ENCODE measurements around the gene PFKFB4.
"Not testable (repeated sequence)": the region's sequence is repeated elsewhere in the genome, so short reads cannot be mapped to it uniquely, and the experiment has no call there.

PFKFB4 gene

DNA sequence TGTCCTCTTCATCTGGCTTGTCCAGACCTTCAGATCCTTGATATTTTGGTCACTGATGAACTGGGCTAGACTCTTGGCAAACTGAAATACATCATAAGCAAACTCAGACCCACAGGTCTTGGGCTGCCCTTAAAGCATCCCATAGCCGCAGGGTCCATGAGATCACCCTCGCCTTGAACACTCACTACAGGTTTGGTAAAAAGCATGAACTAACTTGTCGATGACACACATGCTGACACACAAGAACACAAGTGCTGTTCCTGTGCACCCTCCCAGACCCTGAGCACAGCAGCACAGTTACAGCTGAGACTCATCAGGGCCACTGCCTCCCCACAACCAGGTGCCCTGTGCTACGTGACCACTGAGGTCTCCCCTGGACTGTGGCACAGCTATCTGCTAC is 21.0 kb downstream of the PFKFB4 start:
- DNase-seq: no peak
- H3K4me2 ChIP-seq (ENCODE audit: low read length): no peak overlapping the region
- no peaks in the 10 kb centered on the region for H3K27me3 ChIP-seq (ENCODE audit: insufficient read depth, low read length)
- no peak overlapping the region for H3K23ac ChIP-seq (ENCODE audit: low read length)
- H2BK120ac ChIP-seq (ENCODE audit: insufficient read depth, low read length, poor library complexity): no peak overlapping the region
- H4K91ac ChIP-seq (ENCODE audit: low read depth, low read length): no peak overlapping the region
- WGBS (ENCODE audit: extremely low coverage, insufficient coverage, insufficient read length): no CpG with 5 or more reads among the region's 4 CpGs
- no peak overlapping the region for H3K27ac ChIP-seq (ENCODE audit: low read depth, low read length)
- H3K4me3 ChIP-seq (ENCODE audit: low read depth, low read length): no peak overlapping the region
- H4K12ac ChIP-seq (ENCODE audit: low read depth, low read length): no peak overlapping the region
- peaks cover 44 to 53% of the 10 kb centered on the region in 2 experiments for H3K36me3 ChIP-seq (ENCODE audit: control insufficient read depth in 1 of 2, insufficient read depth in 2 of 2, low read length in 2 of 2)
- no peak overlapping the region for H2BK12ac ChIP-seq (ENCODE audit: low read length)
- H3K9me3 ChIP-seq (ENCODE audit: insufficient read depth, low read depth, low read length): no peaks in the 10 kb centered on the region
- H3K14ac ChIP-seq (ENCODE audit: low read length): no peak overlapping the region
- no peak overlapping the region for H2BK5ac ChIP-seq (ENCODE audit: low read depth, low read length, poor library complexity)
- H3K4me1 ChIP-seq (ENCODE audit: control insufficient read depth in 1 of 2, insufficient read depth in 2 of 2, low read length in 2 of 2): no peaks in the 10 kb centered on the region
- no peak overlapping the region for H2AFZ ChIP-seq (ENCODE audit: insufficient read depth, low read length, poor library complexity)
- no peak overlapping the region for H3K4ac ChIP-seq (ENCODE audit: low read depth, low read length)
- H3K79me2 ChIP-seq (ENCODE audit: control insufficient read depth, insufficient read depth, low read length, poor library complexity): no peaks in the 10 kb centered on the region
- no peak overlapping the region for H3K9ac ChIP-seq (ENCODE audit: low read length)
- no peak overlapping the region for H4K8ac ChIP-seq (ENCODE audit: low read depth, low read length)
- no peak overlapping the region for H2AK5ac ChIP-seq (ENCODE audit: low read length)
- no peak overlapping the region for H3K18ac ChIP-seq (ENCODE audit: low read length)
- H3K79me1 ChIP-seq (ENCODE audit: low read length): no peaks in the 10 kb centered on the region

DNA sequence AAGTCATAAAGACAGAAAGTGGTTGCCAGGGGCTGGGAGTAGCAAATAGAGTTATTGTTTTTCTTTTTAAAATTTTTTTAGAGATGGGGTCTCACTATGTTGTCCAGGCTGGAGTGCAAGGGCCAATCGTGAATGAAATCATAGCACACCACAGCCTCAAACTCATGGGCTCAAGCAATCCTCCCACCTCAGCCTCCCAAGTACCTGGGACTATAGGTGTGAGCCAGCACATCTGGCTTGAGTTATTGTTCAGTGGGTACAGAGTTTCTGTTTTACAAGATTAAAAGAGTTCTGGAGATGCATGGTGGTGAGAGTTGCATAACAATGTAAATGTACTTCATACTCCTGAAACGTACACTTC is 23.6 kb downstream of the PFKFB4 start:
- Histone ChIP-seq H3K36me3 (ENCODE audit: control insufficient read depth in 1 of 2, insufficient read depth in 2 of 2, low read length in 2 of 2) (peaks cover 27 to 37% of the 10 kb centered on the region in 2 experiments), H2BK5ac (ENCODE audit: low read depth, low read length, poor library complexity) (no peak overlapping the region), H3K14ac (ENCODE audit: low read length) (no peak overlapping the region), H2BK12ac (ENCODE audit: low read length) (no peak overlapping the region), H2BK120ac (ENCODE audit: insufficient read depth, low read length, poor library complexity) (no peak overlapping the region), H4K12ac (ENCODE audit: low read depth, low read length) (no peak overlapping the region), H4K8ac (ENCODE audit: low read depth, low read length) (no peak overlapping the region), H3K27me3 (ENCODE audit: insufficient read depth, low read length) (no peaks in the 10 kb centered on the region), H3K23ac (ENCODE audit: low read length) (no peak overlapping the region), H3K4me3 (ENCODE audit: low read depth, low read length) (no peak overlapping the region), H4K91ac (ENCODE audit: low read depth, low read length) (no peak overlapping the region), H2AFZ (ENCODE audit: insufficient read depth, low read length, poor library complexity) (no peak overlapping the region), H3K4me1 (ENCODE audit: control insufficient read depth in 1 of 2, insufficient read depth in 2 of 2, low read length in 2 of 2) (no peaks in the 10 kb centered on the region), H3K4me2 (ENCODE audit: low read length) (no peak overlapping the region), H3K9me3 (ENCODE audit: insufficient read depth, low read depth, low read length) (no peaks in the 10 kb centered on the region), H3K79me1 (ENCODE audit: low read length) (no peaks in the 10 kb centered on the region), H2AK5ac (ENCODE audit: low read length) (no peak overlapping the region), H3K27ac (ENCODE audit: low read depth, low read length) (no peak overlapping the region), H3K4ac (ENCODE audit: low read depth, low read length) (no peak overlapping the region), H3K79me2 (ENCODE audit: control insufficient read depth, insufficient read depth, low read length, poor library complexity) (no peaks in the 10 kb centered on the region), H3K9ac (ENCODE audit: low read length) (no peak overlapping the region), H3K18ac (ENCODE audit: low read length) (no peak overlapping the region)
- DNase-seq: no peak
- WGBS (ENCODE audit: extremely low coverage, insufficient coverage, insufficient read length): no CpG with 5 or more reads among the region's 2 CpGs

DNA sequence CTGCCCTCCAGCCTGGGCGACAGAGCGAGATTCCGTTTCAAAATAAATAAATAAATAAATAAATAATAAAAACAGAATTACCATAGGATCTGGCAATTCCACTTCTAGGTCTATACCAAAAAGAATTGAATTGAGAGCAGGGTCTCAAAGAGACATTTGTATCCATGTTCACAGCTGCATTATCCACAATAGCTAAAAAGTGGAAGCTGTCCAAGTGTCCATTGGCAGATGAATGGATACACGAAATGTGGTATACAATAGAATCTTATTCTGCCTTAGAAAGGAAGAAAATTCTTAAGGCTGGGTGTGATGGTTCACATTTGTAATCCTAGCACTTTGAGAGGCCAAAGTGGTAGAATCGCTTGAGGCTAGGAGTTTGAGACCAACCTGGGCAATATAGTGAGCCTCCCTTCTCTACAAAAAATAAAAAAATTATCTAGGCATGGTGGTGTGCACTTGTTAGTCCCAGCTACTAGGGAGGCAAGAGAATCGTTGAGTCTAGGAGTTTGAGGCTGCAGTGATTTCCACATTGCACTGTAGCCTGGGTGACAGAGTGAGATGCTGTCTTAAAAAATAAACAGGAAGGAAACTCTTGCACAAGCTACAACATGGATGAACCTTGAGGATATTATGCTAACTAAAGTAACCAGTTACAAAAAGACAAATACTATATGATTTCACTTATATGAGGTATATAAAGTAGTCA is 24.2 kb downstream of the PFKFB4 start:
- DNase-seq: no peak
- Histone ChIP-seq H3K79me2 (ENCODE audit: control insufficient read depth, insufficient read depth, low read length, poor library complexity) (no peaks in the 10 kb centered on the region), H3K9me3 (ENCODE audit: insufficient read depth, low read depth, low read length) (no peaks in the 10 kb centered on the region), H2BK120ac (ENCODE audit: insufficient read depth, low read length, poor library complexity) (no peak overlapping the region), H3K18ac (ENCODE audit: low read length) (no peak overlapping the region), H4K8ac (ENCODE audit: low read depth, low read length) (no peak overlapping the region), H2AFZ (ENCODE audit: insufficient read depth, low read length, poor library complexity) (no peak overlapping the region), H3K79me1 (ENCODE audit: low read length) (no peaks in the 10 kb centered on the region), H3K27me3 (ENCODE audit: insufficient read depth, low read length) (no peaks in the 10 kb centered on the region), H3K4ac (ENCODE audit: low read depth, low read length) (no peak overlapping the region), H4K12ac (ENCODE audit: low read depth, low read length) (no peak overlapping the region), H3K9ac (ENCODE audit: low read length) (no peak overlapping the region), H3K36me3 (ENCODE audit: control insufficient read depth in 1 of 2, insufficient read depth in 2 of 2, low read length in 2 of 2) (peaks cover 30 to 36% of the 10 kb centered on the region in 2 experiments), H2BK5ac (ENCODE audit: low read depth, low read length, poor library complexity) (no peak overlapping the region), H2BK12ac (ENCODE audit: low read length) (no peak overlapping the region), H3K4me3 (ENCODE audit: low read depth, low read length) (no peak overlapping the region), H3K23ac (ENCODE audit: low read length) (no peak overlapping the region), H3K27ac (ENCODE audit: low read depth, low read length) (no peak overlapping the region), H3K4me2 (ENCODE audit: low read length) (no peak overlapping the region), H4K91ac (ENCODE audit: low read depth, low read length) (no peak overlapping the region), H3K14ac (ENCODE audit: low read length) (no peak overlapping the region), H2AK5ac (ENCODE audit: low read length) (no peak overlapping the region), H3K4me1 (ENCODE audit: control insufficient read depth in 1 of 2, insufficient read depth in 2 of 2, low read length in 2 of 2) (no peaks in the 10 kb centered on the region)
- no CpG with 5 or more reads among the region's 6 CpGs for WGBS (ENCODE audit: extremely low coverage, insufficient coverage, insufficient read length)

GRCh38 chr3:48530701-48531100 is 25.9 kb downstream of the PFKFB4 start:
- not testable (repeated sequence) for H3K23ac ChIP-seq (ENCODE audit: low read length); H4K91ac ChIP-seq (ENCODE audit: low read depth, low read length); H3K4ac ChIP-seq (ENCODE audit: low read depth, low read length); H3K27ac ChIP-seq (ENCODE audit: low read depth, low read length); DNase-seq; H3K27me3 ChIP-seq (ENCODE audit: insufficient read depth, low read length); H3K18ac ChIP-seq (ENCODE audit: low read length); H3K9me3 ChIP-seq (ENCODE audit: insufficient read depth, low read depth, low read length); H3K4me3 ChIP-seq (ENCODE audit: low read depth, low read length); H4K8ac ChIP-seq (ENCODE audit: low read depth, low read length); H2AK5ac ChIP-seq (ENCODE audit: low read length); H2BK120ac ChIP-seq (ENCODE audit: insufficient read depth, low read length, poor library complexity); H3K14ac ChIP-seq (ENCODE audit: low read length); H3K4me1 ChIP-seq (ENCODE audit: control insufficient read depth in 1 of 2, insufficient read depth in 2 of 2, low read length in 2 of 2); H3K4me2 ChIP-seq (ENCODE audit: low read length); H2BK12ac ChIP-seq (ENCODE audit: low read length); H2AFZ ChIP-seq (ENCODE audit: insufficient read depth, low read length, poor library complexity); H2BK5ac ChIP-seq (ENCODE audit: low read depth, low read length, poor library complexity); H3K79me2 ChIP-seq (ENCODE audit: control insufficient read depth, insufficient read depth, low read length, poor library complexity); H4K12ac ChIP-seq (ENCODE audit: low read depth, low read length); H3K9ac ChIP-seq (ENCODE audit: low read length); H3K79me1 ChIP-seq (ENCODE audit: low read length)
- peaks cover 19 to 20% of the 10 kb centered on the region in 2 experiments for H3K36me3 ChIP-seq (ENCODE audit: control insufficient read depth in 1 of 2, insufficient read depth in 2 of 2, low read length in 2 of 2)
- WGBS (ENCODE audit: extremely low coverage, insufficient coverage, insufficient read length): no CpG with 5 or more reads among the region's 4 CpGs

Measured in trophoblast cell (in vitro differentiated cells and primary cell).